ENCODE results near the gene MTA1.
A peak's percentile ranks its signal among the peaks of the same experiment; 100 is the strongest.

MTA1 gene

GRCh38 chr14:105389534-105389933, 30.1 kb upstream of the MTA1 start:
- intact Hi-C loops (cut with DNase I; ENCODE audit: low total_unique reads): no loop called here
- TF ChIP-seq CTCF (IDR thresholded peaks at IDR 0.05): no peak
- Histone ChIP-seq H3K27ac (peak overlapping the region in 1 of 2 donors; percentile 4), H3K27me3 (no peaks in the 10 kb centered on the region), H3K36me3 (peaks cover 14 to 77% (median 35%) of the 10 kb centered on the region in 3 donors), H3K4me1 (peaks cover 0 to 16% (median 0%) of the 10 kb centered on the region in 4 donors), H3K4me3 (no peak overlapping the region), H3K9me3 (no peaks in the 10 kb centered on the region)
- no peak for DNase-seq

GRCh38 chr14:105389976-105390848, 29.4 kb upstream of the MTA1 start:
- no peak overlapping the region for H3K4me3 ChIP-seq
- peaks cover 7 to 77% (median 34%) of the 10 kb centered on the region in 3 donors for H3K36me3 ChIP-seq
- H3K9me3 ChIP-seq: no peaks in the 10 kb centered on the region
- peak in 1 of 2 donors; percentile 46 for DNase-seq
- peaks cover 0 to 16% (median 0%) of the 10 kb centered on the region in 4 donors for H3K4me1 ChIP-seq
- no peak for TF ChIP-seq CTCF (IDR thresholded peaks at IDR 0.05)
- peak overlapping the region in 1 of 2 donors; percentile 4 for H3K27ac ChIP-seq
- intact Hi-C loops (cut with DNase I; ENCODE audit: low total_unique reads): no loop called here
- H3K27me3 ChIP-seq: no peaks in the 10 kb centered on the region

GRCh38 chr14:105390849-105391500, 28.7 kb upstream of the MTA1 start:
- Histone ChIP-seq H3K4me1 (peaks cover 0 to 16% (median 0%) of the 10 kb centered on the region in 4 donors), H3K9me3 (no peaks in the 10 kb centered on the region), H3K36me3 (peaks cover 6 to 69% (median 30%) of the 10 kb centered on the region in 3 donors), H3K27ac (no peak overlapping the region), H3K27me3 (no peaks in the 10 kb centered on the region), H3K4me3 (no peak overlapping the region)
- no peak for TF ChIP-seq CTCF (IDR thresholded peaks at IDR 0.05)
- DNase-seq: no peak
- intact Hi-C loops (cut with DNase I; ENCODE audit: low total_unique reads): no loop called here

- Histone ChIP-seq H3K27me3 (no peaks in the 10 kb centered on the region), H3K4me3 (no peak overlapping the region), H3K4me1 (peaks cover 0 to 16% (median 0%) of the 10 kb centered on the region in 4 donors), H3K27ac (no peak overlapping the region), H3K9me3 (no peaks in the 10 kb centered on the region), H3K36me3 (peaks cover 6 to 64% (median 26%) of the 10 kb centered on the region in 3 donors)
- TF ChIP-seq CTCF (IDR thresholded peaks at IDR 0.05): no peak
- intact Hi-C loops (cut with DNase I; ENCODE audit: low total_unique reads): no loop called here
- no peak for DNase-seq
These were observed 28.1 kb upstream of the MTA1 start for GRCh38 chr14:105391541-105391940.

- no peak for TF ChIP-seq CTCF (IDR thresholded peaks at IDR 0.05)
- no peak for DNase-seq
- intact Hi-C loops (cut with DNase I; ENCODE audit: low total_unique reads): no loop called here
- Histone ChIP-seq H3K27ac (no peak overlapping the region), H3K4me3 (no peak overlapping the region), H3K27me3 (no peaks in the 10 kb centered on the region), H3K36me3 (peaks cover 6 to 55% (median 20%) of the 10 kb centered on the region in 3 donors), H3K4me1 (peaks cover 0 to 19% (median 2%) of the 10 kb centered on the region in 4 donors), H3K9me3 (no peaks in the 10 kb centered on the region)
These were observed 27.2 kb upstream of the MTA1 start for GRCh38 chr14:105392131-105393090.
